ENCODE measurements around the gene NXPH4.

GRCh38 chr12:57192920-57193319, 23.7 kb upstream of the NXPH4 start:
- TF ChIP-seq CTCF (IDR thresholded peaks at IDR 0.05) (no peak), POLR2A (IDR thresholded peaks at IDR 0.05) (no peak)

Data from esophagus squamous epithelium (tissue), 4 donors.